Measurements from ENCODE around the gene MBNL2. TPM values are rescaled to one million over a fixed set of nuclear protein-coding genes. Genes with fewer than 3 reads are reported as not detected.

MBNL2 gene
- total RNA-seq, 4 donors from 2014 or later = 50.7 to 115 (median 72.0) TPM

- H3K36me3 ChIP-seq = no peaks in the 10 kb centered on the region
- DNase-seq = no peak
- no peak overlapping the region for H3K27ac ChIP-seq
- intact Hi-C loops (cut with DNase I; ENCODE audit: low total_unique reads) = no loop called here
- no peaks in the 10 kb centered on the region for H3K9me3 ChIP-seq
- TF ChIP-seq POLR2A (IDR thresholded peaks at IDR 0.05) = no peak
- TF ChIP-seq CTCF (IDR thresholded peaks at IDR 0.05) = no peak
- H3K27me3 ChIP-seq = no peaks in the 10 kb centered on the region
- no peaks in the 10 kb centered on the region for H3K4me1 ChIP-seq
- H3K4me3 ChIP-seq = no peak overlapping the region
Observed at GRCh38 chr13:97353927-97354675, 132.0 kb downstream of the MBNL2 start.

GRCh38 chr13:97354808-97355207 lies 132.7 kb downstream of the MBNL2 start:
- Histone ChIP-seq H3K4me3 (no peak overlapping the region), H3K27ac (peak overlapping the region in 1 of 2 donors; percentile 35), H3K4me1 (no peaks in the 10 kb centered on the region), H3K9me3 (no peaks in the 10 kb centered on the region), H3K36me3 (no peaks in the 10 kb centered on the region), H3K27me3 (no peaks in the 10 kb centered on the region)
- no peak for DNase-seq
- TF ChIP-seq POLR2A (IDR thresholded peaks at IDR 0.05) = no peak
- intact Hi-C loops (cut with DNase I; ENCODE audit: low total_unique reads) = loop anchor here (5.0 kb wide), 1 partner anchor 248 kb away; no protein-coding TSS in a partner anchor

GRCh38 chr13:97356592-97356991 lies 134.5 kb downstream of the MBNL2 start:
- Histone ChIP-seq H3K4me1 (no peaks in the 10 kb centered on the region), H3K27ac (no peak overlapping the region), H3K36me3 (no peaks in the 10 kb centered on the region), H3K9me3 (no peaks in the 10 kb centered on the region), H3K4me3 (no peak overlapping the region), H3K27me3 (no peaks in the 10 kb centered on the region)
- intact Hi-C loops (cut with DNase I; ENCODE audit: low total_unique reads) = loop anchor here (5.0 kb wide), 1 partner anchor 249 kb away; no protein-coding TSS in a partner anchor
- no peak for DNase-seq
- TF ChIP-seq CTCF (IDR thresholded peaks at IDR 0.05) (no peak), POLR2A (IDR thresholded peaks at IDR 0.05) (no peak)

- Histone ChIP-seq H3K9me3 (no peaks in the 10 kb centered on the region), H3K27ac (peak overlapping the region; percentile 51 to 64), H3K27me3 (no peaks in the 10 kb centered on the region), H3K4me3 (no peak overlapping the region), H3K4me1 (no peaks in the 10 kb centered on the region), H3K36me3 (no peaks in the 10 kb centered on the region)
- TF ChIP-seq POLR2A (IDR thresholded peaks at IDR 0.05) (no peak), CTCF (IDR thresholded peaks at IDR 0.05) (peak; percentile 85 to 90 (median 86))
- peak; percentile 42 to 65 for DNase-seq
- intact Hi-C loops (cut with DNase I; ENCODE audit: low total_unique reads) = loop anchor here (5.0 kb wide), 1 partner anchor 252 kb away; no protein-coding TSS in a partner anchor
Observed at GRCh38 chr13:97359181-97360057, 137.3 kb downstream of the MBNL2 start.

GRCh38 chr13:97360610-97361009 lies 138.5 kb downstream of the MBNL2 start:
- intact Hi-C loops (cut with DNase I; ENCODE audit: low total_unique reads) = no loop called here
- Histone ChIP-seq H3K9me3 (no peaks in the 10 kb centered on the region), H3K36me3 (no peaks in the 10 kb centered on the region), H3K27me3 (no peaks in the 10 kb centered on the region), H3K4me1 (no peaks in the 10 kb centered on the region), H3K27ac (no peak overlapping the region), H3K4me3 (no peak overlapping the region)
- DNase-seq = no peak
- TF ChIP-seq CTCF (IDR thresholded peaks at IDR 0.05) (no peak), POLR2A (IDR thresholded peaks at IDR 0.05) (no peak)

Data from uterus (tissue), 4 donors.